K562 (cell line): Measurements from ENCODE around the gene TIAL1.

Experiments
- ARID3B ChIP-seq: fragments of 250-450 bp; sonication (Bioruptor Pico); IDR thresholded peaks from 2 replicates; pipeline ENCODE4 v1.4.0; 2020; ENCODE audit warnings: borderline replicate concordance
- BRF2 ChIP-seq: IDR thresholded peaks from 3 replicates; pipeline ENCODE4 v1.6.1; 2011; ENCODE audit warnings: borderline replicate concordance, mild to moderate bottlenecking; ENCODE audit not compliant: insufficient read length, insufficient read depth
- CEBPB ChIP-seq: fragments of 450-650 bp; IDR thresholded peaks from 2 replicates; pipeline ENCODE4 v1.6.1; 2016; ENCODE audit warnings: missing genetic modification characterization, missing compliant biosample characterization
- CTCF ChIP-seq, 3 experiments: IDR thresholded peaks in 2 of 3; conservative IDR thresholded peaks in 1 of 3; 2 replicates each; pipeline ENCODE4 v1.5.1; 2011 to 2012; ENCODE audit warnings: low read length in 3 of 3, mild to moderate bottlenecking in 3 of 3, control low read depth in 2 of 3, improper control_type of control experiment in 1 of 3, inconsistent platforms in 1 of 3, low read depth in 1 of 3, mixed read lengths in 1 of 3, moderate library complexity in 1 of 3; ENCODE audit not compliant: insufficient read depth in 2 of 3
- DACH1 ChIP-seq: fragments of 450-650 bp; IDR thresholded peaks from 2 replicates; pipeline ENCODE4 v1.6.1; 2018; ENCODE audit not compliant: partially characterized antibody
- POLR2A ChIP-seq: fragments of 450-650 bp; conservative IDR thresholded peaks from 2 replicates; pipeline ENCODE4 v1.6.1; 2016
- SP1 ChIP-seq: sonication (generic); formaldehyde crosslinking; IDR thresholded peaks from 2 replicates; pipeline ENCODE4 v1.8.1; 2022; ENCODE audit warnings: mild to moderate bottlenecking, missing genetic modification reagents
- TCF7 ChIP-seq: sonication (generic); IDR thresholded peaks from 2 replicates; pipeline ENCODE4 v1.6.1; 2016; ENCODE audit warnings: antibody characterized with exemption, borderline replicate concordance
- UBTF ChIP-seq, 2 experiments: IDR thresholded peaks; 2 replicates each; pipeline ENCODE4 v1.6.1; 2012; ENCODE audit warnings: improper control_type of control experiment in 2 of 2, low read depth in 2 of 2, low read length in 2 of 2, borderline replicate concordance in 1 of 2
- ZNF239 ChIP-seq: fragments of 250-450 bp; sonication (Bioruptor Pico); IDR thresholded peaks from 2 replicates; pipeline ENCODE4 v1.4.0; 2020; ENCODE audit warnings: mild to moderate bottlenecking

GRCh38 chr10:119575506-119575905, 21.3 kb downstream of the TIAL1 start:
- TF ChIP-seq UBTF (IDR thresholded peaks at IDR 0.05; ENCODE audit: borderline replicate concordance in 1 of 2, low read depth in 2 of 2, low read length in 2 of 2) (no peak), TCF7 (no peak), CEBPB (tag) (no peak), POLR2A (no peak), SP1 (CRISPR knock-in tag) (no peak), DACH1 (no peak), BRF2 (no peak), CTCF (IDR thresholded peaks at IDR 0.05 in 2 of 3, conservative IDR thresholded peaks at IDR 0.05 in 1 of 3; ENCODE audit: insufficient read depth in 2 of 3, low read depth in 1 of 3, low read length in 3 of 3) (no peak), ZNF239 (CRISPR knock-in tag) (no peak), ARID3B (CRISPR knock-in tag) (no peak)
